ENCODE measurements around the gene ADCY7.

ADCY7 gene

DNA sequence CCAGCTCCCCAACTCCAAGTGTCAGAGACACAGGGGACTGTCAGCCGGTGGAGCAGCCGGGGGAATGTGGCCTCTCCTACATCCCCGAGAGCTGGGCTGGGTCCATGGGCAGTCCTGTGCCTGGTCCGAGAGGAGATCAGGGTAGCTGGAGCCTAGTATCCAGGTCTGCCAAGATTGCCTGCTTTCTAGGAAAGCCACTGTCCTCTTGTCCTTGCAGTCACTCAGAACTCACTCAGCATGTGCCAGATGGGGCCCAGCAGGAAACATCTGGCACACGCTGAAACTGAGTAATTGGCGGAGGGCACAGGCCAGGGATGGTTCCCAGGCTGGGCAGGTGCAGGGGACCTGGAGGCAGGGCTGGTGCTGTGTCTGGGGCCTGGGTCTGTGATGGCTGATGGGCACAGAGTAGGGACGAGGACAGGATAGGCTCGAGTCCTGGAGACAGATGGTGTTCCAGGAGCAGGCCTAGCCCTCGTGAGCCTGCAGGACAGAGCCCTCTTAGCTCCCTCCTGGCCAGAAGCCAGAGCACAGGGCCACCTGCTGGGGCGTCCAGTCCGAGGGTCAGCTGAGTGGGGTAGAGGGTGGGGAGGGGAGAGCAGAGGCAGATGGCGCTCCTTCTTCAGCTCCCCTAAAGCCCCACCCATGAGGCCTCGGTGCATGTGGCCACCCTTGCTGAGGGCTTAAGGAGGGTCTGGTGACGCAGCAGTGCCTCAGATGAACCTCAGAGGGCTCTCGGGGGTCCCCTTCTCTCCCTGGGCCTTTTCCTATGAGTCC is 31.1 kb downstream of the ADCY7 start:
- no peak for TF ChIP-seq CTCF (IDR thresholded peaks at IDR 0.05; ENCODE audit: low read depth, low read length)
- TF ChIP-seq MAX (IDR thresholded peaks at IDR 0.05; ENCODE audit: low read depth, low read length) = no peak
- TF ChIP-seq POLR2A (IDR thresholded peaks at IDR 0.05; ENCODE audit: extremely low read depth, insufficient read length) = no peak
- TF ChIP-seq MYC (IDR thresholded peaks at IDR 0.05; ENCODE audit: low read depth, low read length) = no peak
- H3K4me3 ChIP-seq (ENCODE audit: low read depth, low read length) = no peak overlapping the region
- no peak for DNase-seq (ENCODE audit: low read depth)

GRCh38 chr16:50298075-50298460 is 31.7 kb downstream of the ADCY7 start:
- TF ChIP-seq MAX (IDR thresholded peaks at IDR 0.05; ENCODE audit: low read depth, low read length) (no peak), MYC (IDR thresholded peaks at IDR 0.05; ENCODE audit: low read depth, low read length) (no peak), CTCF (IDR thresholded peaks at IDR 0.05; ENCODE audit: low read depth, low read length) (no peak), POLR2A (IDR thresholded peaks at IDR 0.05; ENCODE audit: extremely low read depth, insufficient read length) (no peak)
- DNase-seq (ENCODE audit: low read depth) = no peak
- no peak overlapping the region for H3K4me3 ChIP-seq (ENCODE audit: low read depth, low read length)

- TF ChIP-seq CTCF (IDR thresholded peaks at IDR 0.05; ENCODE audit: low read depth, low read length) = no peak
- no peak for TF ChIP-seq MAX (IDR thresholded peaks at IDR 0.05; ENCODE audit: low read depth, low read length)
- H3K4me3 ChIP-seq (ENCODE audit: low read depth, low read length) = no peak overlapping the region
- no peak for DNase-seq (ENCODE audit: low read depth)
Measured at GRCh38 chr16:50298591-50299507, 32.5 kb downstream of the ADCY7 start.

GRCh38 chr16:50299508-50300105 is 33.3 kb downstream of the ADCY7 start:
- no peak overlapping the region for H3K4me3 ChIP-seq (ENCODE audit: low read depth, low read length)
- no peak for DNase-seq (ENCODE audit: low read depth)
- TF ChIP-seq POLR2A (IDR thresholded peaks at IDR 0.05; ENCODE audit: extremely low read depth, insufficient read length) (no peak), CTCF (IDR thresholded peaks at IDR 0.05; ENCODE audit: low read depth, low read length) (no peak), MYC (IDR thresholded peaks at IDR 0.05; ENCODE audit: low read depth, low read length) (no peak), MAX (IDR thresholded peaks at IDR 0.05; ENCODE audit: low read depth, low read length) (no peak)

- no peak for TF ChIP-seq MAX (IDR thresholded peaks at IDR 0.05; ENCODE audit: low read depth, low read length)
- TF ChIP-seq MYC (IDR thresholded peaks at IDR 0.05; ENCODE audit: low read depth, low read length) = no peak
- no peak for TF ChIP-seq CTCF (IDR thresholded peaks at IDR 0.05; ENCODE audit: low read depth, low read length)
- H3K4me3 ChIP-seq (ENCODE audit: low read depth, low read length) = no peak overlapping the region
- no peak for DNase-seq (ENCODE audit: low read depth)
Measured at GRCh38 chr16:50300942-50301625, 34.7 kb downstream of the ADCY7 start.
